HepG2 (cell line): ENCODE results near the gene CORO7. TPM values are rescaled to one million over a fixed set of nuclear protein-coding genes. Genes with fewer than 3 reads are reported as not detected.
A peak's percentile ranks its signal among the peaks of the same experiment; 100 is the strongest.

Source experiments
- BRCA1 ChIP-seq: sonication (generic); formaldehyde crosslinking; IDR thresholded peaks from 2 replicates; pipeline ENCODE4 v1.4.0; 2020; ENCODE audit warnings: missing genetic modification reagents
- DZIP1 ChIP-seq: sonication (generic); formaldehyde crosslinking; IDR thresholded peaks from 2 replicates; pipeline ENCODE4 v1.5.0; 2020; ENCODE audit warnings: mild to moderate bottlenecking, missing genetic modification reagents
- KMT2B ChIP-seq: IDR thresholded peaks from 2 replicates; pipeline ENCODE4 v1.6.1; 2016; ENCODE audit warnings: missing genetic modification reagents, missing compliant biosample characterization
- MEIS2 ChIP-seq: sonication (generic); formaldehyde crosslinking; IDR thresholded peaks from 2 replicates; pipeline ENCODE4 v1.9.0; 2021; ENCODE audit warnings: mild to moderate bottlenecking, missing genetic modification reagents
- RXRB ChIP-seq: IDR thresholded peaks from 2 replicates; pipeline ENCODE4 v1.6.1; 2016; ENCODE audit warnings: borderline replicate concordance, missing genetic modification reagents, missing compliant biosample characterization
- SOX13 ChIP-seq, 3 experiments: fragments of 450-650 bp in 1 of 3; sonication (generic) in 1 of 3; formaldehyde crosslinking in 1 of 3; IDR thresholded peaks in 2 of 3; conservative IDR thresholded peaks in 1 of 3; 2 replicates each; pipeline versions ENCODE4 v1.5.0 to v1.6.1; 2016 to 2020; ENCODE audit warnings: antibody characterized with exemption in 1 of 3, mild to moderate bottlenecking in 1 of 3, missing compliant biosample characterization in 1 of 3, missing genetic modification reagents in 1 of 3, moderate library complexity in 1 of 3
- TFDP1 ChIP-seq: IDR thresholded peaks from 2 replicates; pipeline ENCODE4 v1.6.1; 2016; ENCODE audit warnings: missing compliant biosample characterization, missing genetic modification reagents, borderline replicate concordance
- ZBTB7B ChIP-seq: sonication (generic); formaldehyde crosslinking; IDR thresholded peaks from 2 replicates; pipeline ENCODE4 v1.4.0; 2020; ENCODE audit warnings: missing genetic modification reagents
- ZNF414 ChIP-seq: sonication (generic); formaldehyde crosslinking; IDR thresholded peaks from 2 replicates; pipeline ENCODE4 v1.5.0; 2020; ENCODE audit warnings: missing genetic modification reagents
- ZNF512B ChIP-seq: sonication (generic); formaldehyde crosslinking; IDR thresholded peaks from 2 replicates; pipeline ENCODE4 v1.5.1; 2020; ENCODE audit warnings: missing genetic modification reagents, mild to moderate bottlenecking, borderline replicate concordance
- ZNF597 ChIP-seq: sonication (generic); formaldehyde crosslinking; IDR thresholded peaks from 2 replicates; pipeline ENCODE4 v1.5.0; 2020; ENCODE audit warnings: missing genetic modification reagents
- ZNF781 ChIP-seq: sonication (generic); formaldehyde crosslinking; IDR thresholded peaks from 2 replicates; pipeline ENCODE4 v1.5.1; 2020; ENCODE audit warnings: borderline replicate concordance, mild to moderate bottlenecking, missing genetic modification reagents; ENCODE audit errors: not compliant biosample characterization
- ZNF839 ChIP-seq: sonication (generic); formaldehyde crosslinking; IDR thresholded peaks from 2 replicates; pipeline ENCODE4 v1.4.0; 2020; ENCODE audit warnings: missing genetic modification reagents, mild to moderate bottlenecking, borderline replicate concordance
- ZSCAN20 ChIP-seq: sonication (generic); formaldehyde crosslinking; IDR thresholded peaks from 2 replicates; pipeline ENCODE4 v1.4.0; 2020; ENCODE audit warnings: missing genetic modification reagents, mild to moderate bottlenecking, borderline replicate concordance
- polyA plus RNA-seq, 8 experiments: library from polyadenylated mRNA; depleted of rRNA in 3 of 8; stranded (reverse) in 7 of 8; unstranded in 1 of 8; fragments of >200 nt; fragmentation: Illumina TruSeq in 4 of 8; extraction: Trizol in 4 of 8; gene quantifications; 2 replicates each; pipeline versions ENCODE4 v1.2.1 to v1.2.3, GENCODE V29; 2011 to 2016; ENCODE audit warnings: low read depth in 4 of 8, missing spikeins in 1 of 8, mixed read lengths in 1 of 8; ENCODE audit not compliant: insufficient read depth in 1 of 8
- total RNA-seq, 5 experiments: library from RNA; depleted of rRNA; stranded (reverse); fragments of >200 nt; fragmentation: Illumina TruSeq; extraction: Trizol; gene quantifications; 2 replicates each; pipeline ENCODE4 v1.2.3, GENCODE V29; 2016; ENCODE audit warnings: low read depth in 1 of 5
- TF ChIP-seq, protein P1 (sequence below): IDR thresholded peaks from 2 replicates; pipeline ENCODE4 v1.6.1; 2016; ENCODE audit warnings: missing biosample characterization, missing genetic modification reagents, low read depth
- TF ChIP-seq, protein P2 (sequence below): sonication (generic); formaldehyde crosslinking; IDR thresholded peaks from 2 replicates; pipeline ENCODE4 v1.8.1; 2023; ENCODE audit warnings: mild to moderate bottlenecking, missing genetic modification reagents

Gene CORO7
- total and polyA plus RNA-seq, 2 of the 13 experiments (the other 11 are each of a cell fraction or from before 2014, with no cell fraction given): 9.9 to 14.3 TPM

DNA sequence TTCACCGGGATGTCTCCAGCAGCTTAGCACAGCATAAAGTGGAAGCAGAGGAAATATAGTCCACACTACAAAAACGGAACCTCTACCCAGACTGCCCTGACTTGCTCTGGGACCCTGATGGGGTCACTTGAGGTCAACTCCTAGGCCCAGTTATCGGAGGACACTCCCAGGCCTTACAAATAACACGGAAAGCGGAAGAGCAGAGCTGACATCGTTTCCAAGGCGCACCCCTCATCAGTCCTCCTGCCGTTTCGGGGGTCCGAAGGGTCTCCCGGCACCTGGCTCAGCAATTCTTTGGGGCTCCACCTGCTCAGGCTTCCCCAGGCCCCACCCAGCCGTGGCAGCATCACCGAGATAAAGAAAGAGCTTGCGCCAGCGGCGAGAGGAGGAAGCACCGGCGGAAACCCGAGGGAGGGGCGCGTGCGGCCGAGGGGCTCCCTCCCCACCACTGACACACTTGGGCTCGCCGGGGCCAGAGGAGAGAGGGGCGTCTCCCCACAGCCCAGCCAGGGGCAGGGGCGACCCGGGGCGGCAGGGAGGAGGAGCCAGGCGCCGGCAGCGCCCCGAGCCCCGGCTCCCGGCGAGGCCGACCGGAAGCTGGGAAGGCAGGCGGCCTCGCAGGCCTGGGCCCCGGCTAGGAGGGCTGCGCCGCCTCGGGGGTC is 727 bp downstream of the CORO7 start (continued):
- TF ChIP-seq DZIP1 (CRISPR knock-in tag): no peak
- TF ChIP-seq KMT2B (CRISPR knock-in tag): 0 out of 2 replicates have a peak, but pooled peaks have one; percentile 30
- TF ChIP-seq ZNF597 (CRISPR knock-in tag): no peak
- TF ChIP-seq ZNF781: no peak
- TF ChIP-seq ZNF512B (CRISPR knock-in tag): no peak
- no peak for TF ChIP-seq ZNF414
- 0 out of 2 replicates have a peak, but pooled peaks have one; percentile 2 for TF ChIP-seq ZBTB7B (CRISPR knock-in tag)
- TF ChIP-seq, protein P1, sequence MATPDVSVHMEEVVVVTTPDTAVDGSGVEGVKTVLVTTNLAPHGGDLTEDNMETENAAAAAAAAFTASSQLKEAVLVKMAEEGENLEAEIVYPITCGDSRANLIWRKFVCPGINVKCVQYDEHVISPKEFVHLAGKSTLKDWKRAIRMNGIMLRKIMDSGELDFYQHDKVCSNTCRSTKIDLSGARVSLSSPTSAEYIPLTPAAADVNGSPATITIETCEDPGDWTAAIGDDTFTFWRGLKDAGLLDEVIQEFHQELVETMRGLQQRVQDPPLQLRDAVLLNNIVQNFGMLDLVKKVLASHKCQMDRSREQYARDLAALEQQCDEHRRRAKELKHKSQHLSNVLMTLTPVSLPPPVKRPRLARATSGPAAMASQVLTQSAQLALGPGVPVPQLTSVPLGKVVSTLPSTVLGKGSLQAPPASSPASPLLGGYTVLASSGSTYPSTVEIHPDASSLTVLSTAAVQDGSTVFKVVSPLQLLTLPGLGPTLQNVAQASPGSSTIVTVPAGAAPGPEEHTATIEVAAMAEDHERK (CRISPR knock-in tag): no peak
- TF ChIP-seq ZSCAN20: no peak
- TF ChIP-seq TFDP1 (CRISPR knock-in tag): no peak
- no peak for TF ChIP-seq MEIS2
- TF ChIP-seq, protein P2, sequence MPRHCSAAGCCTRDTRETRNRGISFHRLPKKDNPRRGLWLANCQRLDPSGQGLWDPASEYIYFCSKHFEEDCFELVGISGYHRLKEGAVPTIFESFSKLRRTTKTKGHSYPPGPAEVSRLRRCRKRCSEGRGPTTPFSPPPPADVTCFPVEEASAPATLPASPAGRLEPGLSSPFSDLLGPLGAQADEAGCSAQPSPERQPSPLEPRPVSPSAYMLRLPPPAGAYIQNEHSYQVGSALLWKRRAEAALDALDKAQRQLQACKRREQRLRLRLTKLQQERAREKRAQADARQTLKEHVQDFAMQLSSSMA: no peak
- no peak for TF ChIP-seq ZNF839
- no peak for TF ChIP-seq SOX13 (IDR thresholded peaks at IDR 0.05)
- 0 out of 4 replicates have a peak, but pooled peaks of 1 of the 2 experiments have one; percentile 12 for TF ChIP-seq SOX13 (CRISPR knock-in tag; conservative IDR thresholded peaks at IDR 0.05 in 1 of 2, IDR thresholded peaks at IDR 0.05 in 1 of 2)
- peak; percentile 90 for TF ChIP-seq RXRB (CRISPR knock-in tag)
- no peak for TF ChIP-seq BRCA1 (CRISPR knock-in tag)
